HUDEP-2 (cell line): ENCODE results near the gene IQCE.
A peak's percentile ranks its signal among the peaks of the same experiment; 100 is the strongest.

Source experiments
- DNase-seq, 76 experiments: peaks; one replicate each; lab custom pipeline; 2025; ENCODE audit not compliant: unreplicated experiment in 76 of 76; lab: John Stamatoyannopoulos, UW

Gene IQCE

GRCh38 chr7:2611922-2612321, 53.1 kb downstream of the IQCE start:
- DNase-seq, result no peak

- DNase-seq, result peak in 18 of 76 experiments; percentile 7 to 49 (median 18)
Observed at GRCh38 chr7:2612445-2613097, 53.8 kb downstream of the IQCE start.

GRCh38 chr7:2613098-2613930, 54.5 kb downstream of the IQCE start:
- no peak for DNase-seq

GRCh38 chr7:2613931-2614600, 55.3 kb downstream of the IQCE start:
- no peak for DNase-seq

GRCh38 chr7:2614631-2615330, 56.0 kb downstream of the IQCE start:
- DNase-seq, result no peak

GRCh38 chr7:2616387-2617324, 57.9 kb downstream of the IQCE start:
- DNase-seq, result no peak

GRCh38 chr7:2617325-2617905, 58.6 kb downstream of the IQCE start:
- DNase-seq, result peak in 1 of 76 experiments; percentile 19

GRCh38 chr7:2619116-2619515, 60.3 kb downstream of the IQCE start:
- DNase-seq, result no peak

- no peak for DNase-seq
Observed at GRCh38 chr7:2621061-2621828, 62.5 kb downstream of the IQCE start.

GRCh38 chr7:2621948-2622640, 63.3 kb downstream of the IQCE start:
- DNase-seq, result no peak

GRCh38 chr7:2622869-2623697, 64.3 kb downstream of the IQCE start:
- no peak for DNase-seq

- DNase-seq, result no peak
Observed at GRCh38 chr7:2623698-2624014, 64.9 kb downstream of the IQCE start.

GRCh38 chr7:2624293-2624886, 65.6 kb downstream of the IQCE start:
- DNase-seq, result no peak

GRCh38 chr7:2626498-2627117, 67.8 kb downstream of the IQCE start:
- no peak for DNase-seq

GRCh38 chr7:2627258-2628129, 68.7 kb downstream of the IQCE start:
- no peak for DNase-seq

GRCh38 chr7:2628130-2628482, 69.3 kb downstream of the IQCE start:
- no peak for DNase-seq
